GM18505 (cell line): ENCODE data around the gene PCDHGB3.
"Not testable (repeated sequence)": the region's sequence is repeated elsewhere in the genome, so short reads cannot be mapped to it uniquely, and the experiment has no call there.

Source experiments
- ATAC-seq: cut with Tn5 transposase; IDR thresholded peaks from one replicate; pipeline ENCODE4 v1.9.1; 2021; ENCODE audit not compliant: unreplicated experiment
- POLR2A ChIP-seq: IDR thresholded peaks from 4 replicates; pipeline ENCODE4 v1.6.1; 2011; ENCODE audit warnings: borderline replicate concordance; ENCODE audit not compliant: insufficient read depth, insufficient read length; ENCODE audit errors: extremely low read depth

The PCDHGB3 gene

DNA sequence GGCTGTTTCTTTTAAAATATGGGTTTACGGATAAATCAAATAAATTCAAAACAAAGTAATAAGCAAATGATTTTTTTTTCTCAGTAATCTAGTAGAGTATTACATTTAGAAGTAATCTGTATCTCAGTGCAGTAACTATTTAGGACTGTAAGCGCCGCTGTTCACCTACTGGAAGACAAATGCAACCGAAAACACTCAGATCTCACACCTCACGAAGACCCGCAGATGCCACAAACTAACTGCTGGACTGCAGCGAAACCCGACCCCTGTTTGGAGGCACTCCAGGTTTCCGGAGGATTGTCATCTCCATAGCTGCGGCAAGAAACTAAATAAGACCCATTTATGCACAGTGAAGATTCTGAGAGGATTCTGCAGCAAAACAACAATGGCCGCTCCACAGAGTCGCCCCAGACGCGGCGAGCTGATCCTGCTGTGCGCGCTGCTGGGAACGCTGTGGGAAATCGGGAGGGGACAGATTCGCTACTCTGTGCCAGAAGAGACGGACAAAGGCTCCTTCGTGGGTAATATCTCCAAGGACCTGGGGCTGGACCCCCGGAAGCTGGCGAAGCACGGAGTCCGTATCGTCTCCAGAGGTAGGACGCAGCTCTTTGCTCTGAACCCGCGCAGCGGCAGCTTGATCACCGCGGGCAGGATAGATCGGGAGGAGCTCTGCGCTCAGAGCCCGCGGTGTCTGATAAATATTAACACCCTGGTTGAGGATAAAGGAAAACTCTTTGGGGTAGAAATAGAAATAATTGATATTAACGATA is 22.6 kb downstream of the PCDHGB3 start, which contains the start of gene PCDHGA8:
TSS of gene PCDHGA8 (plus strand) at position 205 of the 770 bp plus-strand sequence. CDS start at position 386, 181 bp downstream.
- no peak for ATAC-seq
- TF ChIP-seq POLR2A: no peak

DNA sequence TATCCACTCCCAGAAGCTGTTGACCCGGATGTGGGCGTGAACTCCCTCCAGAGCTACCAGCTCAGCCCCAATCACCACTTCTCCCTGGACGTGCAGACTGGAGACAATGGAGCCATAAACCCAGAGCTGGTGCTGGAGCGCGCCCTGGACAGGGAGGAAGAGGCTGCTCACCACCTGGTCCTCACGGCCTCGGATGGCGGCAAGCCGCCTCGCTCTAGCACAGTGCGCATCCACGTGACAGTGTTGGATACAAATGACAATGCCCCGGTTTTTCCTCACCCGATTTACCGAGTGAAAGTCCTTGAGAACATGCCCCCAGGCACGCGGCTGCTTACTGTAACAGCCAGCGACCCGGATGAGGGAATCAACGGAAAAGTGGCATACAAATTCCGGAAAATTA is 23.2 kb downstream of the PCDHGB3 start:
- TF ChIP-seq POLR2A: no peak
- no peak for ATAC-seq

DNA sequence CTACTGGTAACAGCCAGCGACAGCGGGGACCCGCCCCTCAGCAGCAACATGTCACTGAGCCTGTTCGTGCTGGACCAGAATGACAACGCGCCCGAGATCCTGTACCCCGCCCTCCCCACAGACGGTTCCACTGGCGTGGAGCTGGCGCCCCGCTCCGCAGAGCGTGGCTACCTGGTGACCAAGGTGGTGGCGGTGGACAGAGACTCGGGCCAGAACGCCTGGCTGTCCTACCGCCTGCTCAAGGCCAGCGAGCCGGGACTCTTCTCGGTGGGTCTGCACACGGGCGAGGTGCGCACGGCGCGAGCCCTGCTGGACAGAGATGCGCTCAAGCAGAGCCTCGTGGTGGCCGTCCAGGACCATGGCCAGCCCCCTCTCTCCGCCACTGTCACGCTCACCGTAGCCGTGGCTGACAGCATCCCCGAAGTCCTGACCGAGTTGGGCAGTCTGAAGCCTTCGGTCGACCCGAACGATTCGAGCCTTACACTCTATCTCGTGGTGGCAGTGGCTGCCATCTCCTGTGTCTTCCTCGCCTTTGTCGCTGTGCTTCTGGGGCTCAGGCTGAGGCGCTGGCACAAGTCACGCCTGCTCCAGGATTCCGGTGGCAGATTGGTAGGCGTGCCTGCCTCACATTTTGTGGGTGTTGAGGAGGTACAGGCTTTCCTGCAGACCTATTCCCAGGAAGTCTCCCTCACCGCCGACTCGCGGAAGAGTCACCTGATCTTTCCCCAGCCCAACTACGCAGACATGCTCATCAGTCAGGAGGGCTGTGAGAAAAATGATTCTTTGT is 24.6 kb downstream of the PCDHGB3 start:
- not testable (repeated sequence) for ATAC-seq

DNA sequence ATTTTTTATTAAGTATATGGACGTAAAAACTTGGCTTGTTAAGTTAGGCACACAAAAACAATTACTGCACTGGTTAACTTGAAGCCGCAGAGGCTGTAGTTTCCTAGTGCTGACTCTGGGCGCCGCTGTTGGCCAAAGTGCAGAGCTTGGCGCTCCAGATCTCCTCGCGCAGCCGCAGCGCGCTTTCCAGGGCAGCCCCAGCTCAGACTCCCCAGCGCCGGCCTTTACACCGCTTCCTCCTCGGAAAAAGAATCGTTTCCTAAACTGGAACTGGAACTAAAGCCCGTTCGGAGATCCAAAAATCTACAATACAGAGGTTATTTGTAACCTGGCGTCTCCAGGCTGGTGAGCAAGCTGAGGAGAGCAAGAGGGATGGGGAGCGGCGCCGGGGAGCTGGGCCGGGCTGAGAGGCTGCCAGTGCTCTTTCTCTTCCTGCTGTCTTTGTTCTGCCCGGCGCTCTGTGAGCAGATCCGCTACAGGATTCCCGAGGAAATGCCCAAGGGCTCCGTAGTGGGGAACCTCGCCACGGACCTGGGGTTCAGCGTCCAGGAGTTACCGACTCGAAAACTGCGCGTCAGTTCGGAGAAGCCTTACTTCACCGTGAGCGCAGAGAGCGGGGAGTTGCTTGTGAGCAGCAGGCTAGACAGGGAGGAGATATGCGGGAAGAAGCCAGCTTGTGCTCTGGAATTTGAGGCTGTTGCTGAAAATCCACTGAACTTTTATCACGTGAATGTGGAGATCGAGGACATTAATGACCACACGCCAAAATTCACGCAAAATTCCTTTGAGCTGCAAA is 27.9 kb downstream of the PCDHGB3 start, which contains the start of gene PCDHGB5:
TSS of gene PCDHGB5 (plus strand) at position 192 of the 796 bp plus-strand sequence. CDS start at position 373, 181 bp downstream.
- ATAC-seq: peak; percentile 85

DNA sequence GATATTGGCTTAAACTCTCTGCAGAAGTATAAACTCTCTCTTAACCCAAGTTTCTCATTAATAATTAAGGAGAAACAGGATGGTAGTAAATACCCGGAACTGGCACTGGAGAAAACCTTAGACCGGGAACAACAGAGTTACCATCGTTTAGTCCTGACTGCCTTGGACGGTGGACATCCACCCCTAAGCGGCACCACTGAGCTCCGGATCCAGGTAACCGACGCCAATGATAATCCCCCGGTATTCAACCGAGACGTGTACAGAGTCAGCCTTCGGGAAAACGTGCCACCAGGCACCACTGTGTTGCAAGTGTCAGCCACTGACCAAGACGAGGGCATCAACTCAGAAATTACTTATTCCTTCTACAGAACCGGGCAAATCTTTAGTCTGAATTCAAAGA is 28.6 kb downstream of the PCDHGB3 start:
- TF ChIP-seq POLR2A: no peak
- no peak for ATAC-seq

DNA sequence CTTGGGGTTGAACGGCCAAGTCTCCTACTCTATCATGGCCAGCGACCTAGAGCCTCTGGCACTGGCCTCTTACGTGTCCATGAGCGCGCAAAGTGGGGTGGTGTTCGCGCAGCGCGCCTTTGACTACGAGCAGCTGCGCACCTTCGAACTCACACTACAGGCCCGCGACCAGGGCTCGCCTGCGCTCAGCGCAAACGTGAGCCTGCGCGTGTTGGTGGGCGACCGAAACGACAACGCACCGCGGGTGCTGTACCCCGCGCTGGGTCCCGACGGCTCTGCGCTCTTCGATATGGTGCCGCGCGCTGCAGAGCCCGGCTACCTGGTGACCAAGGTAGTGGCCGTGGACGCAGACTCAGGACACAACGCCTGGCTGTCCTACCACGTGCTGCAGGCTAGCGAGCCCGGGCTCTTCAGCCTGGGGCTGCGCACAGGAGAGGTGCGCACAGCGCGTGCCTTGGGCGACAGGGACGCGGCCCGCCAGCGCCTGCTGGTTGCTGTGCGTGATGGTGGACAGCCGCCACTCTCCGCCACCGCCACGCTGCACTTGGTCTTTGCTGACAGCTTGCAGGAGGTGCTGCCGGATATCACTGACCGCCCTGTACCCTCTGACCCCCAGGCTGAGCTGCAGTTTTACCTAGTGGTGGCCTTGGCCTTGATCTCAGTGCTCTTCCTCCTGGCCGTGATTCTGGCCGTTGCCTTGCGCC is 29.7 kb downstream of the PCDHGB3 start:
- no peak for TF ChIP-seq POLR2A
- no peak for ATAC-seq

DNA sequence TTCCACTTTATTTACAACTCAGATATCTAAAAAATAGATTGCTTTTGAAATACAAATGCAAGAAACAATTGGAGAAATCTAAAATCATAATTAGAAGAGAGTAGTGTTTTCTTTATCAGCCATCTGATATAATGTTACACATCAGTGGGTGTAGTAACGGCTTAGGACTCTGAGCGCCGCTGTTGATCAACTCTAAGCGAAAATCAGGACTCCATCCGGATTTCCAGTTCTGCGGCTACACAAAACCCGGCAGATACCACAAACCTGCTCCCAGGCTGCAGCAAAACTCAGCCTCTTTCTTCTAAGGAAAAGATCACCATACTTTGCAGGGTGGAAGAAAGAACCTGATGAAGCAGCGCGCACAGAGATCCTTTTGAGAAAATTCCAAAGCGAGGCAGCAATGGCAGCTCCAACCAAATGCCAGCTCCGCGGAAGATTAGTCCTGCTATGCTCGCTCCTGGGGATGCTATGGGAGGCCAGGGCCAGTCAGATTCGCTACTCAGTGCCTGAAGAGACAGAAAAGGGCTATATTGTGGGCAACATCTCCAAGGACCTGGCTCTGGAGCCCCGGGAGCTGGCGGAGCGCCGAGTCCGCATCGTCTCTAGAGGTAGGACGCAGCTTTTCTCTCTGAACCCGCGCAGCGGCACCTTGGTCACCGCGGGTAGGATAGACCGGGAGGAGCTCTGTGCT is 32.7 kb downstream of the PCDHGB3 start, which contains the start of gene PCDHGA9:
TSS of gene PCDHGA9 (plus strand) at position 226 of the 691 bp plus-strand sequence. CDS start at position 401, 175 bp downstream.
- no peak for TF ChIP-seq POLR2A
- ATAC-seq: no peak

DNA sequence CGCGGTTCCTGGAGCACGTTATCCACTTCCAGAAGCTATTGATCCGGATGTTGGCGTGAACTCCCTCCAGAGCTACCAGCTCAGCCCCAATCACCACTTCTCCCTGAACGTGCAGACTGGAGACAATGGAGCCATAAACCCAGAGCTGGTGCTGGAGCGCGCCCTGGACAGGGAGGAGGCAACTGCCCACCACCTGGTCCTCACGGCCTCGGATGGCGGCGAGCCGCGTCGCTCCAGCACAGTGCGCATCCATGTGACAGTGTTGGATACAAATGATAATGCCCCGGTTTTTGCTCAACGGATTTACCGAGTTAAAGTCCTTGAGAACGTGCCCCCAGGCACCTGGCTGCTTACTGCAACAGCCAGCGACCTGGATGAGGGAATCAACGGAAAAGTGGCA is 33.3 kb downstream of the PCDHGB3 start:
- ATAC-seq: no peak
- TF ChIP-seq POLR2A: no peak

DNA sequence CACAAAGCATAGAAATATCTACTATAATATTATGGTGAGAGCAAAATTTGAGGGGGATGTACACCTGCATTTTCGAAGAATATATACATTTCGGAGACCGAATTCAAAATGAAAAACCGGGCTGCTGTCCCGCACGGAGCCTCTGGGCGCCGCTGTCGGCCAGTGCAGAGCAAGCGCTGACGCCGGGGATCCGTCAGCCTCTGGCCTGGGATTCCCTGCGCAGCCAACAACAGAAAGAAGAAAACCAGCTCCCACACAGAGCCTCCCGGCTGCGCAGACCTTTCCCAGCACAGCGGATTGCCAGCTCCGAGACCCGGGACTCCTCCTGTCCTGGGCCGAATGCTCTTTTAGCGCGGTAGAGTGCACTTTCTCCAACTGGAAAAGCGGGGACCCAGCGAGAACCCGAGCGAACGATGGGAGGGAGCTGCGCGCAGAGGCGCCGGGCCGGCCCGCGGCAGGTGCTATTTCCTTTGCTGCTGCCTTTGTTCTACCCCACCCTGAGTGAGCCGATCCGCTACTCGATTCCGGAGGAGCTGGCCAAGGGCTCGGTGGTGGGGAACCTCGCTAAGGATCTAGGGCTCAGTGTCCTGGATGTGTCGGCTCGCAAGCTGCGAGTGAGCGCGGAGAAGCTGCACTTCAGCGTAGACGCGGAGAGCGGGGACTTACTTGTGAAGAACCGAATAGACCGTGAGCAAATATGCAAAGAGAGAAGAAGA is 37.9 kb downstream of the PCDHGB3 start, which contains the start of gene PCDHGB6:
TSS of gene PCDHGB6 (plus strand) at position 232 of the 716 bp plus-strand sequence. CDS start at position 414, 182 bp downstream.
- not testable (repeated sequence) for ATAC-seq

DNA sequence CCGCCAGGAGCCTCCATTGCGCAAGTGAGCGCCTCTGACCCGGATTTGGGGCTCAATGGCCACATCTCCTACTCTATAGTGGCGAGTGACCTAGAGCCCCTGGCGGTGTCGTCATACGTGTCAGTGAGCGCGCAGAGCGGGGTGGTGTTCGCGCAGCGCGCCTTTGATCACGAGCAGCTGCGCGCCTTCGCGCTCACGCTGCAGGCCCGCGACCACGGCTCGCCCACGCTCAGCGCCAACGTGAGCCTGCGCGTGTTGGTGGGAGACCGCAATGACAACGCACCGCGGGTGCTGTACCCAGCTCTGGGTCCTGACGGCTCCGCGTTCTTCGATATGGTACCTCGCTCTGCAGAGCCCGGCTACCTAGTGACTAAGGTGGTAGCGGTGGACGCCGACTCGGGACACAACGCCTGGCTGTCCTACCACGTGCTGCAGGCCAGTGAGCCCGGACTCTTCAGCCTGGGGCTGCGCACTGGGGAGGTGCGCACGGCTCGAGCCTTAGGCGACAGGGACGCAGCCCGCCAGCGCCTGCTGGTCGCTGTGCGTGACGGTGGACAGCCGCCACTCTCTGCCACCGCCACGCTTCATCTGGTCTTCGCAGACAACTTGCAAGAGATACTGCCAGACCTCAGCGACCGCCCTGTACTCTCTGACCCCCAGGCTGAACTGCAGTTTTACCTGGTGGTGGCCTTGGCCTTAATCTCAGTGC is 39.7 kb downstream of the PCDHGB3 start:
- TF ChIP-seq POLR2A: no peak
- ATAC-seq: no peak

DNA sequence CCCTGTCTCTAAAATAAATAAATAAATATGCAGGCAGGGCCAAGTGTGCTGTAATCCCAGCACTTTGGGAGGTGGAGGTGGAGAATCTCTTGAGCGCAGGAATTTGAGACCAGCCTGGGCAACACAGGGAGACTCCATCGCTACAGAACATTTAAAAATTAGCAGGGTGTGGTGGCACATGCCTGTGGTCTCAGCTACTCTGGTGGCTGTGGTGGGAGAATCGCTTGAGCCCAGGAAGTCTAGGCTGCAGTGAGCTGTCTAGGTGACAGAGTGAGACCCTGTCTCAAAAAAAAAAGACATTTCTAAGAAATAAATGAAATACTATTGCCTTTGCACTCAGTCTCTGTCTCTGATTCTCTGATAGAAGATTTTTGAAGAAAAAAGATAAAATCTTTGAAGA is 41.5 kb downstream of the PCDHGB3 start:
- no peak for TF ChIP-seq POLR2A

More for the DNA sequence above, 41.5 kb downstream of the PCDHGB3 start:
- ATAC-seq: no peak
